HepG2 (cell line): ENCODE data around the gene EPO. TPM values are rescaled to one million over a fixed set of nuclear protein-coding genes. Genes with fewer than 3 reads are reported as not detected.

Experiments
- ARID4A ChIP-seq: sonication (generic); formaldehyde crosslinking; IDR thresholded peaks from 2 replicates; pipeline ENCODE4 v1.5.0; 2020; ENCODE audit warnings: mild to moderate bottlenecking, missing genetic modification reagents, borderline replicate concordance
- ARID5B ChIP-seq: IDR thresholded peaks from 2 replicates; pipeline ENCODE4 v1.4.0; 2020; ENCODE audit warnings: mild to moderate bottlenecking, missing genetic modification reagents
- PBX2 ChIP-seq: IDR thresholded peaks from 2 replicates; pipeline ENCODE4 v1.6.1; 2016; ENCODE audit warnings: control low read depth
- RAD21 ChIP-seq: fragments of 450-650 bp; formaldehyde crosslinking; IDR thresholded peaks from 2 replicates; pipeline ENCODE4 v1.5.0; 2020; ENCODE audit warnings: mild to moderate bottlenecking
- TMF1 ChIP-seq: sonication (generic); formaldehyde crosslinking; IDR thresholded peaks from 2 replicates; pipeline ENCODE4 v1.8.1; 2022; ENCODE audit warnings: low read depth, missing genetic modification reagents
- YY1 ChIP-seq: IDR thresholded peaks from 2 replicates; pipeline ENCODE4 v1.6.1; 2011; ENCODE audit warnings: low read length, low read depth, moderate library complexity, mild to moderate bottlenecking; ENCODE audit not compliant: insufficient read depth, insufficient replicate concordance
- ZFP41 ChIP-seq: sonication (generic); formaldehyde crosslinking; IDR thresholded peaks from 2 replicates; pipeline ENCODE4 v1.4.0; 2020; ENCODE audit warnings: mild to moderate bottlenecking, missing genetic modification reagents, borderline replicate concordance
- ZFP91 ChIP-seq: sonication (generic); formaldehyde crosslinking; IDR thresholded peaks from 2 replicates; pipeline ENCODE4 v1.9.0; 2022; ENCODE audit warnings: missing genetic modification reagents, mild to moderate bottlenecking, borderline replicate concordance
- ZIK1 ChIP-seq: sonication (generic); formaldehyde crosslinking; IDR thresholded peaks from 2 replicates; pipeline ENCODE4 v1.5.0; 2020; ENCODE audit warnings: mild to moderate bottlenecking, low read depth, missing genetic modification reagents, borderline replicate concordance
- ZNF749 ChIP-seq: sonication (generic); formaldehyde crosslinking; IDR thresholded peaks from 2 replicates; pipeline ENCODE4 v1.8.0; 2022; ENCODE audit warnings: mild to moderate bottlenecking, missing genetic modification reagents, moderate library complexity, borderline replicate concordance
- ZNF800 ChIP-seq: sonication (generic); formaldehyde crosslinking; IDR thresholded peaks from 2 replicates; pipeline ENCODE4 v1.4.0; 2020; ENCODE audit warnings: missing genetic modification reagents
- ZZZ3 ChIP-seq: sonication (generic); formaldehyde crosslinking; IDR thresholded peaks from 2 replicates; pipeline ENCODE4 v1.4.0; 2020; ENCODE audit warnings: missing genetic modification reagents, mild to moderate bottlenecking, borderline replicate concordance
- polyA plus RNA-seq, 8 experiments: library from polyadenylated mRNA; depleted of rRNA in 3 of 8; stranded (reverse) in 7 of 8; unstranded in 1 of 8; fragments of >200 nt; fragmentation: Illumina TruSeq in 4 of 8; extraction: Trizol in 4 of 8; gene quantifications; 2 replicates each; pipeline versions ENCODE4 v1.2.1 to v1.2.3, GENCODE V29; 2011 to 2016; ENCODE audit warnings: low read depth in 4 of 8, missing spikeins in 1 of 8, mixed read lengths in 1 of 8; ENCODE audit not compliant: insufficient read depth in 1 of 8
- total RNA-seq, 5 experiments: library from RNA; depleted of rRNA; stranded (reverse); fragments of >200 nt; fragmentation: Illumina TruSeq; extraction: Trizol; gene quantifications; 2 replicates each; pipeline ENCODE4 v1.2.3, GENCODE V29; 2016; ENCODE audit warnings: low read depth in 1 of 5

Gene EPO
- total and polyA plus RNA-seq, 2 of the 13 experiments (the other 11 are each of a cell fraction or from before 2014, with no cell fraction given), result 10.3 to 25.7 TPM

GRCh38 chr7:100705753-100706671 is 14.3 kb upstream of the EPO start, which contains the start of gene POP7 (continued):
- TF ChIP-seq ARID5B (CRISPR knock-in tag) (peak; percentile 5; the same call in 1 of the 2 replicates), TMF1 (peak; percentile 66; the same call in 1 of the 2 replicates), ZIK1 (CRISPR knock-in tag) (no peak; the same call in none of the 2 replicates), ZFP91 (peak; percentile 88), YY1 (peak; percentile 65), ZNF800 (CRISPR knock-in tag) (no peak), ARID4A (CRISPR knock-in tag) (peak; percentile 90; the same call in 1 of the 2 replicates), ZFP41 (CRISPR knock-in tag) (peak; percentile 8; the same call in 1 of the 2 replicates), RAD21 (no peak), ZNF749 (CRISPR knock-in tag) (peak; percentile 88; the same call in 1 of the 2 replicates), ZZZ3 (CRISPR knock-in tag) (peak; percentile 77; the same call in 1 of the 2 replicates), PBX2 (CRISPR knock-in tag) (no peak)
